Tibial artery (tissue), 4 donors: ENCODE results near the gene BCR.
A peak's percentile ranks its signal among the peaks of the same experiment; 100 is the strongest.

Source experiments
- DNase-seq, 2 donors: peaks; one replicate each; pipeline ENCODE4 v3.0.0-alpha.2; 2019
- H3K27ac ChIP-seq, 2 donors: fragments of 200-600 bp; sonication (generic) in 1 of 2; 1 replicate in 1 of 2; 2 replicates in 1 of 2; pipeline ENCODE4 v1.5.1; 2018 to 2019; ENCODE audit warnings: mild to moderate bottlenecking in 1 of 2
- H3K27me3 ChIP-seq, 2 donors: fragments of 200-600 bp; sonication (generic) in 1 of 2; one replicate each; pipeline versions ENCODE4 v1.5.1 to v1.6.0; 2016 to 2019
- H3K36me3 ChIP-seq, 3 donors: fragments of 200-600 bp; sonication (generic) in 2 of 3; one replicate each; pipeline ENCODE4 v1.5.1; 2016 to 2019; ENCODE audit warnings: mild to moderate bottlenecking in 2 of 3
- H3K4me1 ChIP-seq, 4 donors: fragments of 200-600 bp; sonication (generic) in 2 of 4; 1 replicate in 3 of 4; 2 replicates in 1 of 4; pipeline ENCODE4 v1.5.1; 2016 to 2019
- H3K4me3 ChIP-seq, 2 donors: fragments of 200-600 bp; sonication (generic) in 1 of 2; 1 replicate in 1 of 2; 2 replicates in 1 of 2; pipeline ENCODE4 v1.5.1; 2018 to 2019; ENCODE audit warnings: mild to moderate bottlenecking in 2 of 2
- H3K9me3 ChIP-seq, 3 donors: fragments of 200-600 bp; sonication (generic) in 1 of 3; one replicate each; pipeline ENCODE4 v1.5.1; 2016 to 2019
- intact Hi-C: fragments of 100-400 bp; cut with DNase I; formaldehyde crosslinking; loops from one replicate; pipeline ENCODE4 v1.15.0; 2023; ENCODE audit warnings: low total_unique reads
- TF ChIP-seq, protein P1 (sequence below), 2 experiments: fragments of 200-600 bp in 1 of 2; fragments of 450-650 bp in 1 of 2; IDR thresholded peaks; one replicate each; pipeline ENCODE4 v1.5.1; 2017 to 2019; ENCODE audit warnings: antibody characterized with exemption in 2 of 2, mild to moderate bottlenecking in 1 of 2, moderate library complexity in 1 of 2

The BCR gene

DNA sequence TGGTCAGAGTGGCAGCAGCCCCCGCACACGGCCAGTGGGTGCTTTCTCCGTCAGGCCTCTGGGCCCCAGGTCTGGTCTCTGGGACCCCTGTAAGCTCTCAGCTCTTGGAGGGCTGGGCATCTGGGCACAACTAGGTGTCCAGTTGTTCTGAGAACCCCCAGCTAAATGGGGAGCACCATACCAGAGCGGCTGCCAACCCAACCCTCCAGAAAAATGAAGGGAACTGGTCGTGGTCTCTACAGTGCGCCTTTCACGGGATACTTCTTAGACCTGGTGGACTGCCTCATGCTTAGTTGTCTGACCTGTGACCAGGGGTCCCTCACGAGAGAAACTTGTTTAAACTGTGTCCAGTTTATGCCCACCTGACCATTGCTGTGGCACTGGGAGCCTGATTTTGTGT, 104.9 kb downstream of the BCR start:
- H3K27ac ChIP-seq: peak overlapping the region; percentile 43 to 88
- H3K27me3 ChIP-seq: no peaks in the 10 kb centered on the region
- intact Hi-C loops: no loop called here
- no peak for DNase-seq
- TF ChIP-seq, protein P1, sequence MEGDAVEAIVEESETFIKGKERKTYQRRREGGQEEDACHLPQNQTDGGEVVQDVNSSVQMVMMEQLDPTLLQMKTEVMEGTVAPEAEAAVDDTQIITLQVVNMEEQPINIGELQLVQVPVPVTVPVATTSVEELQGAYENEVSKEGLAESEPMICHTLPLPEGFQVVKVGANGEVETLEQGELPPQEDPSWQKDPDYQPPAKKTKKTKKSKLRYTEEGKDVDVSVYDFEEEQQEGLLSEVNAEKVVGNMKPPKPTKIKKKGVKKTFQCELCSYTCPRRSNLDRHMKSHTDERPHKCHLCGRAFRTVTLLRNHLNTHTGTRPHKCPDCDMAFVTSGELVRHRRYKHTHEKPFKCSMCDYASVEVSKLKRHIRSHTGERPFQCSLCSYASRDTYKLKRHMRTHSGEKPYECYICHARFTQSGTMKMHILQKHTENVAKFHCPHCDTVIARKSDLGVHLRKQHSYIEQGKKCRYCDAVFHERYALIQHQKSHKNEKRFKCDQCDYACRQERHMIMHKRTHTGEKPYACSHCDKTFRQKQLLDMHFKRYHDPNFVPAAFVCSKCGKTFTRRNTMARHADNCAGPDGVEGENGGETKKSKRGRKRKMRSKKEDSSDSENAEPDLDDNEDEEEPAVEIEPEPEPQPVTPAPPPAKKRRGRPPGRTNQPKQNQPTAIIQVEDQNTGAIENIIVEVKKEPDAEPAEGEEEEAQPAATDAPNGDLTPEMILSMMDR (IDR thresholded peaks at IDR 0.05): no peak
- peaks cover 3 to 47% (median 35%) of the 10 kb centered on the region in 4 donors for H3K4me1 ChIP-seq
- no peaks in the 10 kb centered on the region for H3K9me3 ChIP-seq
- H3K4me3 ChIP-seq: no peak overlapping the region
- peaks cover 15 to 77% (median 74%) of the 10 kb centered on the region in 3 donors for H3K36me3 ChIP-seq

DNA sequence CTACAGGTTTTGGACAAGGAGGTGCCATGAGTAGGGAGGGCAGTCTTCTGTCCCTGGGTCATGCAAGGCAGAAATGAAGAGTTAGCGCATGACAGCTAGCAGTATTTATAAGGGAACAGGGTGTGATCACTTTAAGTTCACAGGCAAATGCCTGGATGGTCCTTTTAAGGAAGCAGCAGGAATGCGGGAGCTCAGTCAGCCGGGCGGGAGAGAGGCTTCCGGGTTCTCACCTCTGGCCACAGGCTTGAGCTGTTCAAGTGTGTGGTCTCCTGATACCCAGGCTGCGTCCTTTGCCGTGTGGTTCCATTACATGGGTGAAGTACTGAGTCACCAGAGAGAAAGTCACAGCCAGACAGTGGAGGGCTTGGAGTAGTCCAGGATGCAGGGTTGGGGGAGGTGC, 105.4 kb downstream of the BCR start:
- intact Hi-C loops: no loop called here

GRCh38 chr22:23286296-23286695, 106.0 kb downstream of the BCR start:
- H3K27ac ChIP-seq: peak overlapping the region; percentile 13 to 43
- H3K4me1 ChIP-seq: peaks cover 3 to 44% (median 34%) of the 10 kb centered on the region in 4 donors
- H3K27me3 ChIP-seq: no peaks in the 10 kb centered on the region
- H3K4me3 ChIP-seq: no peak overlapping the region
- H3K36me3 ChIP-seq: peaks cover 19 to 77% (median 74%) of the 10 kb centered on the region in 3 donors
- no peak for DNase-seq
- TF ChIP-seq, protein P1 (IDR thresholded peaks at IDR 0.05): no peak
- intact Hi-C loops: no loop called here
- H3K9me3 ChIP-seq: no peaks in the 10 kb centered on the region

More for the DNA sequence above, 105.4 kb downstream of the BCR start:
- H3K4me3 ChIP-seq: no peak overlapping the region
- DNase-seq: no peak
- peak overlapping the region; percentile 13 to 43 for H3K27ac ChIP-seq
- no peaks in the 10 kb centered on the region for H3K27me3 ChIP-seq
- peaks cover 3 to 47% (median 38%) of the 10 kb centered on the region in 4 donors for H3K4me1 ChIP-seq
- peaks cover 15 to 77% (median 74%) of the 10 kb centered on the region in 3 donors for H3K36me3 ChIP-seq
- no peaks in the 10 kb centered on the region for H3K9me3 ChIP-seq
- TF ChIP-seq, protein P1 (IDR thresholded peaks at IDR 0.05): no peak

- Histone ChIP-seq H3K4me1 (peaks cover 0 to 33% (median 25%) of the 10 kb centered on the region in 4 donors), H3K36me3 (peaks cover 29 to 87% (median 85%) of the 10 kb centered on the region in 3 donors), H3K27ac (peak overlapping the region in 1 of 2 donors; percentile 57), H3K9me3 (no peaks in the 10 kb centered on the region), H3K27me3 (no peaks in the 10 kb centered on the region), H3K4me3 (no peak overlapping the region)
- intact Hi-C loops: no loop called here
- TF ChIP-seq, protein P1 (IDR thresholded peaks at IDR 0.05): no peak
- DNase-seq: no peak
Measured at GRCh38 chr22:23287136-23288095, 107.1 kb downstream of the BCR start.

DNA sequence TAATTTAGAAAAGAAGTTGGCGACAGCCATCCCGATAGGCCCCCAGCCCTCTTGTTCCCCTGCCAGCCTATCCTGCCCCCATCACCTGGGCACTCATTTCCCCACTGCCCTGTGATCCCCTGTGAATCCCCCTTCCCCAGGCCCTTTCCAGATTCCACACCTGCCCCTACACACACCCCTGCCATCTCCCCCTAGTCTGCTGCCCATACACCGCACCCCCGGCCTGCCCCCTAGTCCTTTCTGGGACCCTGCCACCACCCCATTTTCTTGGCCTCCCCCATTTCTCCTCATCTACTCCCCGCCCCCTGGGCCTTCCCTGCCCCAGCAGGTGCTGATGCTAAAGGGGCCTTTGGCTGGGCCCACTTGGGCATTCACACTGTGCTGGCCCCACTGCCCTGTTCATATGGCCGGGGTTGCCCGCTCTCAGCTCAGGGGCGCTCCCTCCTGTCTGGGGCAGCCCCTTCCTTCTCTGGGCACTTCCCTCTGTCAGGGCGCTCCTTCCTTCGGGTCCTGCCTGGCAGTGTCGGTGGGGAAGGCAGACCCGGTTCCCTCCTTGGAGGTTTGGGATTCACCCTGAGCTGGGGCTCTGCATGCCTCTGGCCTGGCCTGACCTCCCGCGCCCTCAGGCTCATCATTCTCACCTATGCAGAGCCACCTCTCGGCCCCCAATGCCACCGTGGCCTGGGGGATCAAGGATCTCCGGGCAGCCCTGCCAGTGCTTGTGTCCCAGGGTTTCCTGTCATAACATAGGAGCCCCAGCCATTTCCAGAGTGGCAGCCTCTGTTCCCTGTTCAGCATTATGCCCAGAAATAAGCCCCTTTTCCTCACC, 108.2 kb downstream of the BCR start:
- no peak for DNase-seq
- TF ChIP-seq, protein P1 (IDR thresholded peaks at IDR 0.05): no peak
- no peaks in the 10 kb centered on the region for H3K27me3 ChIP-seq
- H3K4me3 ChIP-seq: no peak overlapping the region
- no peaks in the 10 kb centered on the region for H3K9me3 ChIP-seq
- H3K36me3 ChIP-seq: peaks cover 40 to 98% (median 96%) of the 10 kb centered on the region in 3 donors
- intact Hi-C loops: no loop called here
- H3K27ac ChIP-seq: peak overlapping the region; percentile 52 to 57
- H3K4me1 ChIP-seq: peaks cover 0 to 22% (median 15%) of the 10 kb centered on the region in 4 donors
